BLaER1 (cell line): Measurements from ENCODE around the gene STYXL1.
A peak's percentile ranks its signal among the peaks of the same experiment; 100 is the strongest.

Experiments
- H3K27ac ChIP-seq: shearing (Covaris generic); formaldehyde crosslinking; 2 replicates; pipeline ENCODE4 v1.8.1; 2022
- H3K27me3 ChIP-seq: shearing (Covaris generic); formaldehyde crosslinking; 2 replicates; pipeline ENCODE4 v1.8.1; 2022
- H3K36me3 ChIP-seq: shearing (Covaris generic); formaldehyde crosslinking; 2 replicates; pipeline ENCODE4 v1.8.1; 2022
- H3K4me1 ChIP-seq: shearing (Covaris generic); formaldehyde crosslinking; 2 replicates; pipeline ENCODE4 v1.8.1; 2022
- H3K4me2 ChIP-seq: shearing (Covaris generic); formaldehyde crosslinking; 2 replicates; pipeline ENCODE4 v1.8.1; 2022
- H3K4me3 ChIP-seq: shearing (Covaris generic); formaldehyde crosslinking; 2 replicates; pipeline ENCODE4 v1.8.1; 2022
- H3K9ac ChIP-seq: shearing (Covaris generic); formaldehyde crosslinking; 2 replicates; pipeline ENCODE4 v1.8.1; 2022
- H3K9me3 ChIP-seq: shearing (Covaris generic); formaldehyde crosslinking; 2 replicates; pipeline ENCODE4 v1.8.1; 2022
- H4K20me1 ChIP-seq: shearing (Covaris generic); formaldehyde crosslinking; 2 replicates; pipeline ENCODE4 v1.8.1; 2022
- Cebpa-rat ChIP-seq: shearing (Covaris generic); IDR thresholded peaks from 2 replicates; pipeline ENCODE4 v1.8.1; 2022

STYXL1 gene

GRCh38 chr7:75983471-75984129 is 64.2 kb downstream of the STYXL1 start:
- TF ChIP-seq Cebpa-rat, result no peak
- Histone ChIP-seq H3K4me3 (no peak overlapping the region), H3K9ac (no peak overlapping the region), H3K27me3 (no peaks in the 10 kb centered on the region), H3K27ac (no peak overlapping the region), H3K36me3 (peaks cover 91% of the 10 kb centered on the region), H3K9me3 (no peaks in the 10 kb centered on the region), H3K4me2 (no peak overlapping the region), H4K20me1 (0 out of 2 replicates have a peak, but pooled peaks cover 12% of the 10 kb centered on the region), H3K4me1 (peaks cover 9% of the 10 kb centered on the region)

DNA sequence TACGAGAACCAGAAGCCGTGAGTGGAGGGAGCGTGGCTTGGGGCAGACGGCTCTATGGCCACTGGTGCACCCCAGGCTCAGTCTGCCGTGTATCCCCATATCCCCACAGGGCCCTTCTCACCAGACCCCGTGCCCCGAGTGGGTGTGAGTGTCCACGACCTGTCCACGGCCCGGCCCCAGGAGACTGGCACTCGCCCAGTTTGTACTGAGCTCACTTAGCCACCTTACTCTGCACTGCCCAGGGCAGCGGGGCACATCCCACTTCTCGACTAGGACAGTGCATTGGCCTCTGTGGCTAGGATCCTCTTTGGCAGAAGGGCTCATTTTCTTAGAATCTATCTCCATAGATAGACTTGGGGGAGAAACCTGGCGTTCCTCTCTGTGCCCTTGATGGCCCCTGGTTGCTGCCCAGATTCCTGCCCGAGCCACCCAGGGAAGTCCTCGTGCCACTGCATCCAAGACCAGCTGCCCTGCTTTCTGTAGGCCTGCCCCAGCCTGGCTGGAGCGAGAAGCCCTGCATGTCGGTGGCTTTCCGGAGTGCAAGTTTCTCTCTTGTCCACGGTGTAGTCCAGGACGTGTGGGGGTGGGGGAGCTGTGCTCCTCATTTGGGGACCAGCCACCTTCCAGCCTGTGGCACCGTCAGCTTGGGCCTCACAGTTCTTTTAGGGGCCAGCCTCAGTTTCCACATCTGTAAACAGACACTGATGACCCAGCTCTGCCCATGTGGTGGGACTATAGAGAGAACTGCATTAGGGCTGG is 65.3 kb downstream of the STYXL1 start:
- Histone ChIP-seq H3K9me3 (no peaks in the 10 kb centered on the region), H3K4me3 (no peak overlapping the region), H4K20me1 (0 out of 2 replicates have a peak, but pooled peaks cover 12% of the 10 kb centered on the region), H3K4me2 (no peak overlapping the region), H3K4me1 (peaks cover 9% of the 10 kb centered on the region), H3K36me3 (peaks cover 85% of the 10 kb centered on the region), H3K27ac (no peak overlapping the region), H3K9ac (no peak overlapping the region), H3K27me3 (no peaks in the 10 kb centered on the region)
- TF ChIP-seq Cebpa-rat, result no peak

GRCh38 chr7:75981453-75982305 is 66.1 kb downstream of the STYXL1 start:
- TF ChIP-seq Cebpa-rat, result no peak
- Histone ChIP-seq H3K4me3 (no peak overlapping the region), H3K9me3 (no peaks in the 10 kb centered on the region), H3K4me1 (peaks cover 9% of the 10 kb centered on the region), H3K4me2 (no peak overlapping the region), H4K20me1 (0 out of 2 replicates have a peak, but pooled peaks cover 12% of the 10 kb centered on the region), H3K36me3 (peaks cover 77% of the 10 kb centered on the region), H3K27ac (no peak overlapping the region), H3K27me3 (no peaks in the 10 kb centered on the region), H3K9ac (no peak overlapping the region)

DNA sequence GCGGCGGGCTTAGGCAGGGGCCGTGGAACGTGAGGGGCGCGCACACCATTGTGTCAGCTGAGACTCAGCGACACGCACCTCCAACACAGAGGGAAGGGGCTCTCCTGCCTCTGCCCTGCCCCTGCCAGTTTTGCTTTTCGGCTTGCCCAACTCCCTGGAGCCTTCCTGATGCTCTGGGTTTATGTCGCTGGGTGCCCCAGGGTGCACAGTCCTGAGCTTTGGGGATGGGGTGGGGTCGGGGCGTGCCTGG is 66.7 kb downstream of the STYXL1 start:
- Histone ChIP-seq H3K36me3 (peaks cover 72% of the 10 kb centered on the region), H3K27me3 (no peaks in the 10 kb centered on the region), H3K4me2 (no peak overlapping the region), H3K4me1 (peaks cover 9% of the 10 kb centered on the region), H3K9ac (no peak overlapping the region), H4K20me1 (0 out of 2 replicates have a peak, but pooled peaks cover 8% of the 10 kb centered on the region), H3K9me3 (no peaks in the 10 kb centered on the region), H3K27ac (no peak overlapping the region), H3K4me3 (no peak overlapping the region)
- no peak for TF ChIP-seq Cebpa-rat

GRCh38 chr7:75980430-75981202 is 67.2 kb downstream of the STYXL1 start:
- Histone ChIP-seq H3K4me1 (peaks cover 9% of the 10 kb centered on the region), H3K27ac (no peak overlapping the region), H3K4me2 (no peak overlapping the region), H3K4me3 (no peak overlapping the region), H3K27me3 (no peaks in the 10 kb centered on the region), H3K9ac (no peak overlapping the region), H4K20me1 (0 out of 2 replicates have a peak, but pooled peaks cover 8% of the 10 kb centered on the region), H3K36me3 (peaks cover 67% of the 10 kb centered on the region), H3K9me3 (no peaks in the 10 kb centered on the region)
- no peak for TF ChIP-seq Cebpa-rat

DNA sequence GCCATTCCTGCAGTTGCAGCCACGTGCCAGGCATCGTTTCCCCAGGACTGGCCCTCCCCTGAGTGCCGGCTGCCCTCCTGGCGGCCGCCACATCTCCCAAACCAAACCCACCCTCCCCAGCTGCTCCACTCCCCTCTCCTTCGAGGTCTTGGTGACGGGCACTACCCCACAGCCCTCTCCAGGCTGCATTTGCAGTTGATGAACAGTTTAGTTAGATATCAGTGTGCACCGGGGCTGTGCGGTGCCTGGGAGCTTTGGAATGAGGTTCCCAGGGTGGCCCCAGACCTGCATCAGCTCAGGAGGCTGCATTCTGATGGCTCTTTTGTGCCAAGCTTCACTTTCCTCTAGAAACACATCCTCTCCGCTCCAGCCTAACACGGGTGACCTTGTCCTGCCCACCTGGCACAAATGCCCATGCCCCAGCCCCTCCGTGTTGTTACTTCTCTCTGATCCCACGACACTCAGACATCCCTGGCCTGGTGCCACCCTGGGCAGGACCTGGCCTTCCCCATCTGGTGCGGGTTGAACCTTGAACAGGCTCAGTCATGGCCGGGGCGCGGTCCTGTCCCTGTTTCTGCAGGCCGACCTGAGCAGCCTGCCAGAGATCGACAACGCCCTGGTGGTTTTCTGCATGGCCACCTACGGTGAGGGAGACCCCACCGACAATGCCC is 67.9 kb downstream of the STYXL1 start:
- Histone ChIP-seq H3K9ac (no peak overlapping the region), H3K4me1 (peaks cover 9% of the 10 kb centered on the region), H4K20me1 (0 out of 2 replicates have a peak, but pooled peaks cover 8% of the 10 kb centered on the region), H3K9me3 (no peaks in the 10 kb centered on the region), H3K27me3 (no peaks in the 10 kb centered on the region), H3K4me3 (no peak overlapping the region), H3K4me2 (no peak overlapping the region), H3K27ac (no peak overlapping the region), H3K36me3 (peaks cover 60% of the 10 kb centered on the region)
- TF ChIP-seq Cebpa-rat, result no peak

DNA sequence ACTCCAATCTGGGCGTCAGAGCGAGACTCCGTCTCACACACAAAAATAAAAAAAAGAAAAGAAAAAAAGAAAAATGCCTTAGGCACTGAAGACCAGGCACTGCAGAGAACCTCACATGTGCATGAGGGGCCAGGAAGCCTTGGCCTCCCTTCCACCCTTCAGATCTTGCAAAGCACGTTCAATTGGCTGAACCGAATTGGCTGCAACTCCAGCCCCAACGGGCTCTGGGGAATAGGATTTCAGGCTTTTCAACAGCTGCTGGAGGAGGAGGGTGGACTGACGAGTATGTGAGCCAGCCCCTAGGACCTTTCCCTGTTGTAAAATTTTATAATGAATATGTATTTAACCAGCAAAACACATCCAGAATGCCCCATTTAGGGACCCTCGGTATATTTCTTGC is 70.1 kb downstream of the STYXL1 start:
- Histone ChIP-seq H4K20me1 (0 out of 2 replicates have a peak, but pooled peaks cover 8% of the 10 kb centered on the region), H3K36me3 (peaks cover 52% of the 10 kb centered on the region), H3K9ac (no peak overlapping the region), H3K27ac (no peak overlapping the region), H3K9me3 (no peaks in the 10 kb centered on the region), H3K27me3 (no peaks in the 10 kb centered on the region), H3K4me3 (no peak overlapping the region), H3K4me1 (peaks cover 10% of the 10 kb centered on the region), H3K4me2 (no peak overlapping the region)
- TF ChIP-seq Cebpa-rat, result no peak

- TF ChIP-seq Cebpa-rat, result no peak
- H3K27ac ChIP-seq, result no peak overlapping the region
- peak overlapping the region; percentile 65 for H3K4me2 ChIP-seq
- no peak overlapping the region for H3K4me3 ChIP-seq
- peaks cover 34% of the 10 kb centered on the region for H3K36me3 ChIP-seq
- H4K20me1 ChIP-seq, result peaks cover 28% of the 10 kb centered on the region; the same call in 1 of the 2 replicates
- H3K4me1 ChIP-seq, result peaks cover 23% of the 10 kb centered on the region
- H3K27me3 ChIP-seq, result no peaks in the 10 kb centered on the region
- no peak overlapping the region for H3K9ac ChIP-seq
- H3K9me3 ChIP-seq, result no peaks in the 10 kb centered on the region
Observed at GRCh38 chr7:75971961-75972763, 75.6 kb downstream of the STYXL1 start.
